NCI-H1436 treated with DMSO at 0.1 percent for 48 hours (cell line): ENCODE data around the gene SEC24D.
"Not testable (repeated sequence)": the region's sequence is repeated elsewhere in the genome, so short reads cannot be mapped to it uniquely, and the experiment has no call there.

Experiments used
- DNase-seq: peaks from one replicate; lab custom pipeline; 2025; lab: John Stamatoyannopoulos, UW

Gene SEC24D

DNA sequence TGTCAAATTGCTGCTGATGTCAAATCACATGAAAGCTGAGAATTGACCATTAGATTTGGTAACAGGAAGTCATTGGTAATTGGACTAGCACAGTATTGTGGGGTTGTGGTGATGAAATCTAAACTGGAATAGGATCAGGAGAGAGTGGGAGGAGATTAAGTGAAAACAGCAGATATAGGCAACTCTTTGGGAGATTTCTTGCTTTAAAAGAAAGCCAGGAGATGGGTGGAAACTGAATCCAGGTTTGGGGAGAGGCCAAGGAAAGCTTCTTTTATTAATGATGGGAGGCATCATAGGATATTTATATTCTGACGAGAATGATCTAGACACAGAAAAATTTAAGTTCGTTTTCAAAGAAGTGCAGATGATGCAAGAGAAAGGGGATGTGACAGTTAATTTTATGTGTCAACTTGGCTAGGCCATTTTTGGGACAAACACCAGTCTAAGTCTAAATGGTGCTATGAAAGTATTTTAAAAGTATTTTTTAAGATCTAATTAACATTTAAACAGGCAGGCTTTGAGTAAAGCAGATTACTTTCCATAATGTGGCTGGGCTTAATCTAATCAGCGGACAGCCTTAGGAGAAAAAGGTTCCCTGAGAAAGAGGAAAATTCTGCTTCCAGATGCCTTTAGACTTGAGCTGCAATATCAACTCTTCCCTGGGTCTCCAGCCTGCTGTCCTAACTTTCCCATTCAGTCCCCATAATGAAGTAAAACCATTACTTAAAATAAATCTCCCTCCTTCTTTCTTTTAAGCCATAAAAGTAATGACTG lies 24.7 kb downstream of the SEC24D start:
- no peak for DNase-seq

DNA sequence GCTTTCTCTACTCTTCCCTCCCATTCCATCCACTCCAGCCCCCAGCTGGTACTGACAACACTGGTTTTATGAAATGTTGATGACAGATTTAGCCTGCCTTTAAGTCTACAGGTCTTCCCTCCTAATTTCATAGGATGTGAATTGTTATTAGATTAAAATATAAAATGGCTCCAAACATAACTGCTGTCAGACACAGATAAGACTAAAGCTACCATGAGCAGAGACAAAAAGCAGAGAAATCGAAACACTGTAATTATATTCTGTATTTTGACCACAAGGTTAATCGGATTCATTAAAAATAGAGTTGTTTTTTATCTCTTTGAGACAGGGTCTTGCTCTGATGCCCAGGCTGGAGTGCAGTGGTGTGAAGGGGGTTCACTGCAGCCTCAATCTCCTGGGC lies 28.3 kb downstream of the SEC24D start:
- DNase-seq, result no peak

DNA sequence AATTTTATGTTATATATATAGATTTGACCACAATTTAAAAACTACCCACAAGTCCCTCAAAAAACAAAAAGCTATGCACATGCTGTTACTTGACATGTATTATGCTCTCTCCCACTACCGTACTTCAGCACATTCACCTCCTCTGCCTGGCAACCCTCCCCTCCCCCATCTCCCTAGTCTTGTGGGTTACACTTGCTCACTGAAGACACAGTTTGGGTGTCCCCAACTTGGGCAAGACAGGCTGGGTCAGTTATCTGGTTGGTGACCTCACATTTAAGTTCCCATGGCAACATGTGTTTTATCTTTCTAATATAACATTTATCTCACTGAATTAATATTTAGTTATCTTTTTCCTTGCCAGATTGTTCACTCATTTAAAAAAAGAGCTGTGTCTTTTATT lies 32.7 kb downstream of the SEC24D start:
- no peak for DNase-seq

DNA sequence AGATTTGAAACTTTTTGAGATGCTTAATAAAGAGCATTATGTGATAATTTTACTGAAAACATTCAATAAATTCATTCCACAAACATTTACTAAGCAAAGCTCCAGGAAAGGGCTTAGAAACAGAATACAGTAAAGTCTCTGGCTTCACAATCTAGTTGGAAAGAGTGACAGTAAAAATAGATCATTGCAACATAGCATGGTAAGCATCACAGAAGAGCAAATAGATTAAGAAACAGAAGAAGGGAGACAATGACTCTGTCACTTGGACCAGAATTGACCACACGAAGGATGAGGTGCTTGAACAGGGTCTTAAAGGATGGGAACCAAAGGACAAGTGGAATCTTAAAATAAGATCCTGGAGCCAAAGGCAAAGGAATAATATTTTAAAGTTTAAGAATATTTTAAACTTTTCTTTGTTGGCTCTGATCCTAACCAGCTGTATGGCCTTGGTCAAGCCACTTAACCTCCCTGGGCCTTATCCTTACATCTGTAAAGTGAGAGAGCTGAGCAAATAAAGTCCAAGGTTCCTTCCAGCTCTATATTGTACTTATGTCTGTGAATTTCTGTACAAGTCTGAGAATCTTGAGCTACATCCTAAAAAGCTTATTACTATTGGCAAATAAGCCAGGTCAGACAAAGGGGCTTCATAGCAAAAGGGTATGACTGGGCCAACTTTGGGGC lies 33.9 kb downstream of the SEC24D start:
- no peak for DNase-seq

DNA sequence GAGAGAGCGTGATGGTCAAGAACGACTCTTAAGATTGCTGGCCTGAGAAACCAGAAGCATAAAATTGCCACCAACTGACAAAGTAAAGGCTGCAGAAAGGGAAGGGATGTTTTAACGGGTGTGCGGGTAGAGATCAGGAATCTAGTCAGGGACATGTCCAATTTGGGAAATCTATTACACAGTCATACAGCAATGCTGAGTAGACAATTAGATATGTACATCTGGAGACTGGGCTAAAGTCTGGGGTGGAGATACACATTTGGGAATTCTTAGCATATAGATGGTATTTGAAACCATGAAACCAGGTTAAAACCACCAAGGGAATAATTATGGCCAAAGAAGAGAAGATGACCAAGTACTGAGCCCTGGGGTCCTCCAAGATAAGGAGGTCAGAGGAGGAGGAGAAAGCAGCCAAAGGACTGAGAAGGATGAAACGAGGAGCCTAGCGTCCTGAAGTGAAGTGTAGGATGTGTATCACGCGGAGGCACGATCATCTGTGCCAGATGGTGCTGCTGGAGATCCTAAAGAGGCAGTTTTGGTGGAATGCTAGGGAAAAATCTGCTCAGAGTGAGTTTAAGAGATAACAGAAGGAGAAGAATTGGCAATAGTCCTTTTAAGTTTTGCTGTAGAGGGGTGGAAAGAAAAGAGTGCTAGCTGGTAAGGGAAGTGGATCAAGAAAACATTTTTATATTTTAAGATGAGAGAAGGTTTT lies 36.5 kb downstream of the SEC24D start:
- no peak for DNase-seq

DNA sequence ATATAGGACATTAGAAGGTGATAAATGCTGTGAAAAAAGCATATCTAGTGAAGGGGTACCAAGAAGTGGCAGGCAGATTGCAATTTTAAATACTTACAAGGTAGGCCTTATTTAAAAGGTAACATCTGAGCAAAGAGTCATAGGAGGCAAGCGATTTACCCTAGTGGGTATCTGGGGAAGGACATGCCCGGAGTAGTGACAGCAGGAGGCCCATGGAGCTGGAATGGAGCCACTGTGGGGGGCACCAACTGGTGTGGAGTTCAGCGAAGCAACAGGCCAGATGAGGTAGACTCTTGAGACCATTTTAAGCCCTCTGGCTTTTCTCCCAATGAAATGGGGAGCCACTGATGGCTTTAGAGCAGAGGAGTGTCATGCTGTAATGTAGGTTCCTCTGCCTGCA lies 37.3 kb downstream of the SEC24D start:
- DNase-seq, result no peak

DNA sequence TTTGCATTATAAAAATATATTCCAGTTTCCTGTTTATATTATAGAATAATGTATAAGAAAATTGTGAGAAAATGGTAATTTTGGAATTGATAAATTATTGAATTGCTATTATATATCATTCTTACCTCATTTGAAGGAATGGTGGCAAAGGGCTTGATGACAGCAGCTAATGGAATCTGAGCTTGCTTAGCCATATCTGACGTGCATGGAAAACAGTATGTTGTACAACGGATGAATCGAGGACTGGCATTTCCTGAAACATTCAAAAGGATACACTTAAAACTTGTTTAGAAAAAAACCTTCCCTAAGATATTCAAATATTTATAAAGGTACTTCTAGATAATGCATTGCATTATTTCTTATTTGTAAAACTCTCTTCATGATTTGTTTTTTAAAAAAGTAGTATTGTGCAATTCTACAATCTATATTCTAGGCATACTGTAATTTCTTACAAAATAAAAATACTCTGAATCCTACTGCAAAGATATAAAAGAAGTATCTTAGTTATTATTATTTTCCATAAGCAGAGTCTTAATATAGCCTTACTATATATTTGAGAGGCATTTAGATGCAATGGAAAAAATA lies 38.3 kb downstream of the SEC24D start:
- DNase-seq, result no peak

DNA sequence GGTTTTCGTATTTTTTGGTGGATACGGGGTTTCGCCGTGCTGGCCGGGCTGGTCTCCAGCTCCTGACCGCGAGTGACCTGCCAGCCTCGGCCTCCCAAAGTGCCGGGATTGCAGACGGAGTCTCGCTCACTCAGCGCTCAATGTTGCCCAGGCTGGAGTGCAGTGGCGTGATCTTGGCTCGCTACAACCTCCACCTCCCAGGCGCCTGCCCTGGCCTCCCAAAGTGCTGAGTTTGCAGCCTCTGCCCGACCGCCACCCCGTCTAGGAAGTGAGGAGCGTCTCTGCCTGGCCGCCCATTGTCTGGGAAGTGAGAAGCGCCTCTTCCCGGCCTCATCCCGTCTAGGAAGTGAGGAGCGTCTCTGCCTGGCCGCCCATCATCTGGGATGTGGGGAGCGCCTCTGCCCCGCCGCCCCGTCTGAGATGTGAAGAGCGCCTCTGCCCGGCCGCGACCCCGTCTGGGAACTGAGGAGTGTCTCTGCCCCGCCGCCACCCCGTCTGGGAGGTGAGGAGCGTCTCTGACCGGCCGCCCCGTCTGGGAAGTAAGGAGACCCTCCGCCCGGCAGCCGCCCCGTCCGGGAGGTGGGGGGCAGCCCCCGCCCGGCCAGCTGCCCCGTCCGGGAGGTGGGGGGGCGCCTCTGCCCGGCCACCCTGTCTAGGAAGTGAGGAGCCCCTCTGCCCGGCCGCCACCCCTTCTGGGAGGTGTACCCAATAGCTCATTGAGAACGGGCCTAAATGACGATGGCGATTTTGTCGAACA lies 44.1 kb downstream of the SEC24D start:
- DNase-seq, result not testable (repeated sequence)

DNA sequence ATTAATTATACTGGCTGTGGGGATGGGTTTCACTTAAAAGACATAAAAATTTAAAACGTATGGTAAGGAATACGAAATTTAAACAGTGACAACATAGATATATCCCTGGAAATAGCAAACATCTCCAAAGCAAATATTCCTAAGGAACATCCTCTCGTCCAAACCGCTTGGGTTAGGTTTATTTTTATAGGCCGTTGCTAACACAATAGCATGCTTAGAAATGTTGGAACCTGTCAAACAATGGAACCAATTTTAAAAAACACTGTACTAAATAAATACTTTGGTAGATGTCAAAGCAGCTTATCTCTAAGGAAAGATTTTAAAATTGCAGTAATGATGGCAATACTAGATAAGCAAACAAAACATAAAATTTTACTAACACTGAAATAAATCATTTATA lies 45.4 kb downstream of the SEC24D start:
- DNase-seq, result no peak

DNA sequence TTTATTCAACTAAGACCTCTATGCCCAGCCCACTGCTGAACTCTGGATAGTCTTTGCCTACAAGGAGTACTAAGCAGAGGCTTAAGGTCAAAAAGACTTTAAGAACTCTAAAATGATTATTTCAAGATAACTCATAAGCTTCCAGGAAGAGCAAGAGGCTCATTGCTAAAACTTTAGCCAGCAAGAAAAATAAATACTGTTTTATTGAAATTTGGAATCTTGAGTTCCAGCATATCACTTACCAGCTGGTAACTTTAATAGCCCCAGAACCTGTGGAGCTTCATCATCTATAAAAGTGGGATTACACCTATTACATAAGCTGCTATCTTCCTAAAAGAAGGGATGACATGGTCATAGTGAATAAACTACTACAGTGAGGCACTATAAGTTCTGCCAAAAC lies 47.0 kb downstream of the SEC24D start:
- DNase-seq, result no peak

DNA sequence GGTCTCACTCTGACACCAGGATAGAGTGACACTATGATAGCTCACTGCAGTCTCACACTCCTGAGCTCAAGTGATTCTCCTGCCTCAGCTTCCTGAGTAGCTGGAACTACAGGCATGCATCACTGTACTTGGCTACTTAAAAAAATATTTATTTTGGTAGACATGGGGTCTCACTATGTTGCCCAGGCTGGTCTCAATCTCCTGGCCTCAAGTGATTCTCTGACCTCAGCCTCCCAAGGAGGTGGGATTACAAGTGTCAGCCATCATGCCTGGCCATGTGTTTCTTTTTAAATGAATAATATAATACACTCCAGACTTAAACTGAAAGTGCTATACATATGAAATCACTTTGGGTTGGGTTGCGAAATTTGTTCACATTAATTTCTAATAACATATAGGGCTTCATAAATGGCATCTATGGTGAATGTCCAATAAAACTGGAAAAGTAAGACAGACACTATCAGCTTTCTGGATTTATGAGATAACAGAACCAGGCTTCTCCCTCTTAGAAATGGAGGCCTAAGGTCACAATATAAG lies 48.0 kb downstream of the SEC24D start:
- DNase-seq, result no peak

DNA sequence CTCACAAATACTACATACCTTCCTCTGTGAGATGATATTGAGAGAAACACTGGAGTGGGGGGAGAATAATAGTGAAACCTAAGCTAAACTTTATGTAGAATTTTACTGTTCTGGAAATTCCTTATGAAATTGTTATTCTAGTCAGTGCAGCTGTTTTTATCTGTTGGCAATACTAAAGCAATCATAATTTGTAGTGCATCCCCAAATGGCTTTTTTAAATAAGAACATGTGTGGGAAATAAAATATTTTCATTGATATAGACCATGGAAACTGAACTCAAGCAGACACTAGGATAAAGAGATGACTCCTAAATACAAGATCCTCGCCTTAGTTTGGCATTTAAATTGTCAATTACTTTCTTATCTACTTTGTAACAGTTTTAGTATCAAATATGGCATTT lies 51.1 kb downstream of the SEC24D start:
- no peak for DNase-seq

DNA sequence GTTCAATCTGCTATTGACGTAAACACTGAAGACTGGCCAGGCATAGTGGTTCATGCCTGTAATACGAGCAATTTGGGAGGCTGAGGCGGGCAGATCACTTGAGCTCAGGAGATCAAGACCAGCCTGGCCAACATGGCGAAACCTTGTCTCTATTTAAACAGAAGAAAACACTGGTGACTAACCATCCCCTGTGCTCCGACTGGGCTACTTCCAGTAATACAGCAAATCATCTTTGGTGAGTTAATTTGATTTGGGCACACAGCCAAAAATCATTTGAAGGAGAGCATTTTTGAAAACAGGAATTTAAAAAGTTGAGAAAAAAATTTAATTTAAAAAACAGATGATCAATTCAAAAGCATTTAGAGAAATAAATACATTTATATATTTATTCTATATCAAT lies 52.0 kb downstream of the SEC24D start:
- DNase-seq, result no peak

DNA sequence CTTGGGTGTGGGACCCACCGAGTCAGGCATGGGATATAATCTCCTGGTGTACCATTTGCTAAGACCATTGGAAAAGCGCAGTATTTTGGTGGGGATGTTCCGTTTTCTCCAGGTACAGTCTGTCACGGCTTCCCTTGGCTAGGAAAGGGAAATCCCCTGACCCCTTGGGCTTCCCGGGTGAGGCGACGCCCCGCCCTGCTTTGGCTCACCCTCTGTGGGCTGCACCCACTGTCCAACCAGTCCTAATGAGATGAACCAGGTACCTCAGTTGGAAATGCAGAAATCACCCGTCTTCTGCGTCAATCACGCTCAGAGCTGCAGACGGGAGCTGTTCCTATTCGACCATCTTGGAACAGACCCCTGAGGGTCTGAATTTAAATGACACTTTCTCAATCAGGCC lies 53.0 kb downstream of the SEC24D start:
- not testable (repeated sequence) for DNase-seq

DNA sequence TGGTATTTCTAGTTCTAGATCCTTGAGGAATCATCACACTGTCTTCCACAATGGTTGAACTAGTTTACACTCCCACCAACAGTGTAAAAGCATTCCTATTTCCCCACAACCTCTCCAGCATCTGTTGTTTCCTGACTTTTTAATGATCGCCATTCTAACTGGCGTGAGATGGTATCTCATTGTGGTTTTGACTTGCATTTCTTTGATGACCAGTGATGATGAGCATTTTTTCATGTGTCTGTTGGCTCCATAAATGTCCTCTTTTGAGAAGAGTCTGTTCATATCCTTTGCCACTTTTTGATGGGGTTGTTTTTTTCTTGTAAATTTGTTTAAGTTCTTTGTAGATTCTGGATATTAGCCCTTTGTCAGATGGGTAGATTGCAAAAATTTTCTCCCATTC lies 58.3 kb downstream of the SEC24D start:
- not testable (repeated sequence) for DNase-seq

DNA sequence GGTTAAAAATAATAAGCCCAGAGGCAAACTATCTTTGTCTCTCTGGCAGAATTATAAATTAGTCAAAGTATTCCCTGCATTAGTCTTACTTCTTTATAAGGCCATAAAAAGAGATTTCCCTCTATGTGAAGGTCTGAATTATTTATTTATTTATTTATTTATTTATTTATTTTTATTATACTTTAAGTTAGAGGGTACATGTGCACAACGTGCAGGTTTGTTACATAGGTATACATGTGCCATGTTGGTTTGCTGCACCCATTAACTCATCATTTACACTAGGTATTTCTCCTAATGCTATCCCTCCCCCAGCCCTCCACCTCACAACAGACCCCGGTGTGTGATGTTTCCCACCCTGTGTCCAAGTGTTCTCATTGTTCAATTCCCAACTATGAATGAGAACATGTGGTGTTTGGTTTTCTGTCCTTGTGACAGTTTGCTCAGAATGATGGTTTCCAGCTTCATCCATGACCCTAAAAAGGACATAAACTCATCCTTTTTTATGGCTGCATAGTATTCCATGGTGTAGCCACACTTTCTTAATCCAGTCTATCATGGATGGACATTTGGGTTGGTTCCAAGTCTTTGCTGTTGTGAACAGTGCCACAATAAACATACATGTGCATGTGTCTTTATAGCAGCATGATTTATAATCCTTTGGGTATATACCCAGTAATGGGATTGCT lies 58.8 kb downstream of the SEC24D start:
- not testable (repeated sequence) for DNase-seq

DNA sequence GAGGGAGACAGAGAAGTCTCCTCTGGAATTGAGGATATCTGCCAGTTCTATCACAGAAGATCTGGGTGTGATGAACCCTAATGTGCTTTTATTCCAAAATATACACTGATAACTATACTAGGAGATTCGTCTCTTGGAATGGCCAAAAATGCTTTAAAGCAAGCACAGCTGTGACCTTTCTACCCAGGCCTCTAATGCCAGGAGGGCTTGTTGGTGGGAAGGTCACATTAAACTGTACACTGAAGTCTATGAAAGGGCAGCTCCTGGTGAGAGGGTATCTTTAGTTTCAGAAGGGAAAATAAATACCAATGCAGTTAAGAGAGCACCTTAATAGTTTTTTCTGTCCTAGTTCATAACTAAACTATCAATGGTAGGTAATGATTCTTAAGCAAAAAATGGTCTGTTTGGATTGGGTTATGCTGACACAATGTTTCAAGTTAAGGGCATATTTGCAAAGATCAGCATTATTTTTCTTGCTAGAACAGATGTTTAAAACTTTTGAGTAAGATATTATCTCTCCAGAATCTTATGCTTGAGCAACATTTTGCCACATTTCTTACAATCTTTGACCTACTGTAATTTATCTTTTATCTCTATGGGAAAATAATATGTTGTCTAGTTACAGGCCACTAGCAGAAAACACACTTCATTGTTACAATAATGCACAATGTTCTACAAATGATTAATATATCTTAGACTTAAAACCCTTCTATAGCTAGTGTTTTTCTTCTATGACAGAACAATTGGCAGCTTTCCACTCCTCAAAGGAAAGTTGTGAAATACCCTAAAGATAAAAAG lies 59.6 kb downstream of the SEC24D start:
- no peak for DNase-seq

DNA sequence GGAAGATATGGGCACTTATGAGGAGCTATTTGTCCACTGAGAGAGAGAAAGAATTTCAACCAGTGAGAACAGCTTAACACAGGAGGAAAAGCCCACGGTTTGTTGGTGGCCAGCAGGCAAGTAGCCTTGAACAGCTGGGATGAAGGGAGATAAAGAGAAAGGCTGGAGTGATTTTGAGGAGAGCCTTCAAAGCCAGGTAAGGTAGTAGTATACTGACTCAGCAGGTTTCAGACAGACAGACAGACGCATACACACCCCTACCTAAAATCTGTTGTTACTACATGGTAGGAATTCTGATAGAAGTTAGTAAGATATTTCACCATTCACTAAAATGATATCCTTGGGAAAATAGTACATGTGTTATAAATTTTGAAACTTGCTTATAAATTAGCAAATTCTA lies 60.5 kb downstream of the SEC24D start:
- no peak for DNase-seq

DNA sequence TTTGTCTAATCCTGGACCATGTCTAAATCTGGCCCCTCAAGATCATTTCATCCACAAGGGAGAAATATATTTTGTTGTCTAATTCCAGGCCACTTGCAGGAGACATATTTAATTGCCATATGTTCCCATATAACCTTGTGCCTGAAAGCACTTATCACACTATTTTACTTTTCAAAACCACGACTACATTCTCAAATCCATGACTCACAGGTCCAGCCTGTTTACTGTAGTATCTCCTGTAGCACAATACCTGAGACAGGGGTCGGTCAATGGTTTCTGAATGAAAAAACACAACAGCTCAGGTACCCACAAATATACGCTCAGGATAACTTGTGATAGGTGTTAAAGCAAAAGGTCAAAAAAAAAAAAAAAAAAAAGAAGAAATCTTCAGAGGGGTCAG lies 60.9 kb downstream of the SEC24D start:
- no peak for DNase-seq

DNA sequence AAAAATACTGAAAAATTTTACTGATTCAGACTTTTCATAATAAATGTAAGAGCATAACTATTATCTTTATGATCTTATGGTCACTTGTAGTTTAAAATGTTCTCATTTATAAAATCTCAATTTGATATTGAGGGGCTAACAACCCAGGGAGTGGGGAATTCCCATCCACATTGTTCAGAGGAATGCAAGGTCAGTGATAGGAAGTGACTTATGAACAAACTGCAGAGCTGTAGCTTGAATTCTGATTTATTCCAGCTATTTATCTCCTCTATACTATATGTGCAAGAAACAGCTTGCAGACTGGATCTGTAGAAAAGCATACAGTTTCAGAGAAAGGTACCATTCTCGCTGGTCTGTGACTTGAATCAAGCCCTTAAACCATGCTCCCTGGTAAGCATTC lies 61.6 kb downstream of the SEC24D start:
- no peak for DNase-seq
